GM19467 (cell line): ENCODE data around the gene ADARB2.

Source experiments
- ATAC-seq: cut with Tn5 transposase; IDR thresholded peaks from one replicate; pipeline ENCODE4 v1.9.1; 2021; ENCODE audit warnings: mild to moderate bottlenecking, moderate library complexity; ENCODE audit not compliant: unreplicated experiment

Gene ADARB2

GRCh38 chr10:1203704-1204103, 533.6 kb downstream of the ADARB2 start:
- no peak for ATAC-seq

GRCh38 chr10:1203216-1203615, 534.1 kb downstream of the ADARB2 start:
- ATAC-seq: no peak

GRCh38 chr10:1202343-1202742, 535.0 kb downstream of the ADARB2 start:
- ATAC-seq: no peak

- ATAC-seq: no peak
Measured at GRCh38 chr10:1200866-1201807, 536.2 kb downstream of the ADARB2 start.

- no peak for ATAC-seq
Measured at GRCh38 chr10:1199897-1200721, 537.2 kb downstream of the ADARB2 start.

- ATAC-seq: no peak
Measured at GRCh38 chr10:1199345-1199673, 538.0 kb downstream of the ADARB2 start.

GRCh38 chr10:1198453-1199344, 538.6 kb downstream of the ADARB2 start:
- ATAC-seq: no peak

GRCh38 chr10:1197384-1197783, 539.9 kb downstream of the ADARB2 start:
- ATAC-seq: no peak

GRCh38 chr10:1196656-1197055, 540.7 kb downstream of the ADARB2 start:
- no peak for ATAC-seq

GRCh38 chr10:1195828-1196227, 541.5 kb downstream of the ADARB2 start:
- ATAC-seq: no peak

- ATAC-seq: no peak
Measured at GRCh38 chr10:1194161-1194560, 543.2 kb downstream of the ADARB2 start.

GRCh38 chr10:1193561-1193960, 543.8 kb downstream of the ADARB2 start:
- no peak for ATAC-seq

- ATAC-seq: no peak
Measured at GRCh38 chr10:1191752-1192151, 545.6 kb downstream of the ADARB2 start.

- ATAC-seq: no peak
Measured at GRCh38 chr10:1190791-1191490, 546.4 kb downstream of the ADARB2 start.

- ATAC-seq: no peak
Measured at GRCh38 chr10:1190052-1190395, 547.3 kb downstream of the ADARB2 start.

- no peak for ATAC-seq
Measured at GRCh38 chr10:1189166-1190051, 547.9 kb downstream of the ADARB2 start.

GRCh38 chr10:1188558-1189135, 548.7 kb downstream of the ADARB2 start:
- ATAC-seq: no peak

- no peak for ATAC-seq
Measured at GRCh38 chr10:1187855-1188557, 549.3 kb downstream of the ADARB2 start.
